Panc1 (cell line): Measurements from ENCODE around the gene KRT1. TPM values are rescaled to one million over a fixed set of nuclear protein-coding genes. Genes with fewer than 3 reads are reported as not detected.

ENCODE experiments used
- ATAC-seq: fragments of 200-7000 bp; cut with Tn5 transposase; 2 replicates; pipeline ENCODE4 v1.9.1; 2020; ENCODE audit warnings: mild to moderate bottlenecking, moderate library complexity
- BruUV-seq: library from RNA; stranded (reverse); fragments of 400-500 nt; replicated peaks from 2 replicates; lab custom pipeline; 2021; lab: Mats Ljungman, UMichigan
- CTCF ChIA-PET: fragments of 300-600 bp; sonication (Branson Sonifier 250); formaldehyde crosslinking; loops from one replicate; lab custom pipeline; 2022; ENCODE audit warnings: antibody characterized with exemption; lab: Charles Lee
- POLR2A ChIA-PET: fragments of 300-600 bp; sonication (Branson Sonifier 250); formaldehyde crosslinking; loops from one replicate; lab custom pipeline; 2022; ENCODE audit warnings: antibody characterized with exemption; lab: Charles Lee
- DNase-seq: peaks from one replicate; pipeline ENCODE4 v3.0.0-alpha.2; 2010; ENCODE audit warnings: low read depth, low spot score
- H3K27ac ChIP-seq: 2 replicates; pipeline ENCODE4 v1.5.1; 2011; ENCODE audit warnings: mild to moderate bottlenecking, low read length, inconsistent platforms
- H3K27me3 ChIP-seq: fragments of 200-500 bp; sonication (Bioruptor generic); 2 replicates; pipeline ENCODE4 v1.6.0; 2014; ENCODE audit warnings: low read length, inconsistent platforms; ENCODE audit not compliant: control insufficient read depth, insufficient read depth
- H3K36me3 ChIP-seq: fragments of 200-500 bp; sonication (Bioruptor generic); 2 replicates; pipeline ENCODE4 v1.5.1; 2014; ENCODE audit warnings: inconsistent platforms, mild to moderate bottlenecking, low read length, moderate library complexity; ENCODE audit not compliant: control insufficient read depth, insufficient read depth
- H3K4me1 ChIP-seq: 2 replicates; pipeline ENCODE4 v1.5.1; 2011; ENCODE audit warnings: inconsistent platforms, mild to moderate bottlenecking, low read length, moderate library complexity; ENCODE audit not compliant: control insufficient read depth, insufficient read depth
- H3K4me3 ChIP-seq, 2 experiments: 2 replicates each; pipeline ENCODE4 v1.5.1; 2011 to 2012; ENCODE audit warnings: low read depth in 2 of 2, low read length in 2 of 2, mild to moderate bottlenecking in 2 of 2, inconsistent platforms in 1 of 2, moderate library complexity in 1 of 2
- H3K9me3 ChIP-seq: fragments of 200-500 bp; sonication (Bioruptor generic); 2 replicates; pipeline ENCODE4 v1.5.1; 2014; ENCODE audit warnings: low read depth, mild to moderate bottlenecking, inconsistent platforms, low read length, moderate library complexity; ENCODE audit not compliant: control insufficient read depth, insufficient read depth
- CTCF ChIP-seq: fragments of 450-650 bp; IDR thresholded peaks from 2 replicates; pipeline ENCODE4 v1.5.1; 2017; ENCODE audit warnings: mild to moderate bottlenecking
- POLR2AphosphoS5 ChIP-seq: IDR thresholded peaks from 2 replicates; pipeline ENCODE4 v1.6.1; 2012; ENCODE audit warnings: mild to moderate bottlenecking, low read depth, low read length, moderate library complexity
- REST ChIP-seq, 2 experiments: IDR thresholded peaks; 2 replicates each; pipeline ENCODE4 v1.6.1; 2011 to 2012; ENCODE audit warnings: low read depth in 2 of 2, control low read depth in 1 of 2, low read length in 1 of 2, mild to moderate bottlenecking in 1 of 2, moderate library complexity in 1 of 2; ENCODE audit not compliant: insufficient read depth in 1 of 2
- SIN3A ChIP-seq: IDR thresholded peaks from 2 replicates; pipeline ENCODE4 v1.6.1; 2012; ENCODE audit warnings: low read depth, mild to moderate bottlenecking, low read length, moderate library complexity, borderline replicate concordance; ENCODE audit not compliant: insufficient read depth
- TCF7L2 ChIP-seq: IDR thresholded peaks from 2 replicates; pipeline ENCODE4 v1.6.1; 2011; ENCODE audit warnings: mild to moderate bottlenecking, low read depth, low read length, inconsistent platforms
- in situ Hi-C: cut with HindIII; loops from 2 replicates; pipeline ENCODE4 v1.10.0; 2016; ENCODE audit warnings: low sequenced_read_pairs, low pct_unique_long_range_greater_than_20kb
- intact Hi-C: fragments of 100-400 bp; cut with micrococcal nuclease; formaldehyde crosslinking; loops from one replicate; pipeline ENCODE4 v1.10.0; 2022; ENCODE audit not compliant: unreplicated experiment
- total RNA-seq: library from RNA; stranded (reverse); gene quantifications from one replicate; pipeline ENCODE4 v1.2.1, GENCODE V29; 2021; ENCODE audit not compliant: unreplicated experiment

Gene KRT1
- total RNA-seq, 1 experiment from 2014 or later: not detected

- no peaks in the 10 kb centered on the region for H3K36me3 ChIP-seq
- H3K27me3 ChIP-seq: peaks cover 2% of the 10 kb centered on the region; the same call in 1 of the 2 replicates
- H3K4me3 ChIP-seq: no peak overlapping the region
- no peak for ATAC-seq
- DNase-seq: no peak
- H3K27ac ChIP-seq: no peak overlapping the region
- ChIA-PET CTCF (no interaction called here), POLR2A (no interaction called here)
- no peak for TF ChIP-seq CTCF
- TF ChIP-seq TCF7L2: no peak
- no peak for TF ChIP-seq REST (IDR thresholded peaks at IDR 0.05; ENCODE audit: insufficient read depth in 1 of 2, low read depth in 2 of 2, low read length in 1 of 2)
- TF ChIP-seq POLR2AphosphoS5: no peak
- no peak for TF ChIP-seq SIN3A
- H3K9me3 ChIP-seq: no peaks in the 10 kb centered on the region
- no TSS peak for BruUV-seq
- in situ Hi-C loops: no loop called here
- H3K4me1 ChIP-seq: no peaks in the 10 kb centered on the region
- intact Hi-C loops: no loop called here
Measured at GRCh38 chr12:52722680-52723079, 42.5 kb upstream of the KRT1 start.

GRCh38 chr12:52721838-52722470, 41.7 kb upstream of the KRT1 start:
- Histone ChIP-seq H3K4me1 (no peaks in the 10 kb centered on the region), H3K27me3 (peaks cover 2% of the 10 kb centered on the region; the same call in 1 of the 2 replicates), H3K9me3 (no peaks in the 10 kb centered on the region), H3K4me3 (no peak overlapping the region), H3K36me3 (no peaks in the 10 kb centered on the region), H3K27ac (no peak overlapping the region)
- TF ChIP-seq POLR2AphosphoS5 (no peak), CTCF (no peak), TCF7L2 (no peak), SIN3A (no peak), REST (IDR thresholded peaks at IDR 0.05; ENCODE audit: insufficient read depth in 1 of 2, low read depth in 2 of 2, low read length in 1 of 2) (no peak)
- BruUV-seq: no TSS peak
- in situ Hi-C loops: no loop called here
- DNase-seq (no peak), ATAC-seq (no peak)
- ChIA-PET CTCF (no interaction called here), POLR2A (no interaction called here)
- intact Hi-C loops: no loop called here
